Head of caudate nucleus (tissue), 42 donors: Measurements from ENCODE around the gene FLT1.
A peak's percentile ranks its signal among the peaks of the same experiment; 100 is the strongest.

Experiments
- DNase-seq, 42 donors: peaks; one replicate each; pipeline versions ENCODE4 v3.0.0 to v3.0.0-alpha.2; 2020 to 2021; ENCODE audit warnings: mixed read lengths in 7 of 42
- intact Hi-C: fragments of 100-400 bp; cut with DNase I; formaldehyde crosslinking; loops from one replicate; pipeline ENCODE4 v1.15.0; 2022

FLT1 gene

GRCh38 chr13:28338742-28339141 is 156.2 kb downstream of the FLT1 start:
- DNase-seq: no peak
- intact Hi-C loops: no loop called here

DNA sequence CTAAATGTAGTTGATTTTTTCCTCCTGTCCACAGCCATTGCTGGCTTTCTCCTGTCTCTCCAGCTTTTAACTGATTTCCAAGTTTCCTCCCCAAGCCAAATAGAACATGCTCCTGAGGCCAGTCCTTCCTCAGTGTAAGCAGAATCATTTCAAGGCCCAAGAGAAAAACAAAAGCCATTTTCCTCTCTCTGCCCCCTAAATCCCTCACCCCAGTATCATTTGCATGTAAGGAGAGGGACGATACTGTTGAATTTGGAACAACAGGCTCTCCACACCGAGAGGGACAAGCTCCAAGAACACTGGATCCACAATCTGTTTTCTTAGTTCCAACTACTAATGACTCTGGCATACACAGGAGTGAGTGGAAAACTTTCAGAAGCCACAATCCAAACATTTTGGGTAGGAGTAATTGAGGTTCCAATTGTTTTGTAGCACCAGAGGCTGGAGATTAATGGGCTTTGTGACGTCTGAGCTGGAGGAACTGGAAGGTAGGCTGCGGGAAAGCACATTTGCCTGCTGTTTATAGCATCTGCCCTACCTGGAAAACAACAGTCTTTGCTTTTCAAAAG is 156.8 kb downstream of the FLT1 start:
- no peak for DNase-seq
- intact Hi-C loops: no loop called here

GRCh38 chr13:28337166-28338005 is 157.5 kb downstream of the FLT1 start:
- intact Hi-C loops: no loop called here
- no peak for DNase-seq

GRCh38 chr13:28336193-28336657 is 158.7 kb downstream of the FLT1 start:
- no peak for DNase-seq
- intact Hi-C loops: no loop called here

- DNase-seq: no peak
- intact Hi-C loops: no loop called here
Observed at GRCh38 chr13:28333204-28333881, 161.6 kb downstream of the FLT1 start.

DNA sequence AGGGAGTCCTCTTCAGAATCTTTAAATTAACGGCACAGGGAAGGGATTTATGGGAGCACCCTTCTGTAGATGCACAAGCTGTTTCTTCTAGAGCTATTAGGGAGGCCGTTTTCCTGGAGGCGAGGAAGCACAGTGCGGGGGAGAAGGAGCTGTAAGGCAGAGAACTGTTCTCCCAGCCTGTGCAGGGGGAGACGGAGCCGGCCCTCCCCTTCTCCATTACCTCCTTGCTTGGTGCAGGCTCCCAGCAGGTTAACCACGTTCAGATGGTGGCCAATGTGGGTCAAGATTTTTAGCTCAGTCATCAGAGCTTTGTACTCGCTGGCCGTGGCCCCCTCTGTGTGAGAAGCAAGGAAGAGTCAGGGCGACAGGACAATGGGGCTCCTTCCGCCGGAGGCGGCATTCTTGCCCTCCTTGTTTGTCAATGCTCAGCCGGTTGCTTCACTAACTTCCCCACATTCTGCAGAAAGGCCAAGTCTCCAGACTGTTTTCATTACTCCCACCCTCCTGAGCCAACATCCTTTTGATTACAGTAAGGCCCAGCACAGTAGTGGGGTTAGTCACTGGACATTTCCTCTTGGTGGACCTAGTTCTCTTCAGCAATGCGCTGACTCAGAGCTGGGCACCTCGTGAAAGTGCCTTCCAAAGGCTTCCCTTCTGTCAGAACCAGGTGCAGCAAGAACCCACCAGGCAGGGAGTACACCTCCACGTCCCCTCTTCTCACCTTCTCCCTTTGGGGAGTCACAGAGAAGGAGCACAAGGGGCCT is 165.4 kb downstream of the FLT1 start:
- DNase-seq: peak in 4 of 42 donors; percentile 17 to 24 (median 20)
- intact Hi-C loops: loop anchor here (10.0 kb wide), 1 partner anchor 305 kb away; no protein-coding TSS in a partner anchor

GRCh38 chr13:28328271-28328607 is 166.7 kb downstream of the FLT1 start:
- DNase-seq: no peak
- intact Hi-C loops: loop anchor here (10.0 kb wide), 1 partner anchor 307 kb away; no protein-coding TSS in a partner anchor

GRCh38 chr13:28327373-28328270 is 167.3 kb downstream of the FLT1 start:
- DNase-seq: no peak
- intact Hi-C loops: loop anchor here (10.0 kb wide), 1 partner anchor 307 kb away; no protein-coding TSS in a partner anchor

DNA sequence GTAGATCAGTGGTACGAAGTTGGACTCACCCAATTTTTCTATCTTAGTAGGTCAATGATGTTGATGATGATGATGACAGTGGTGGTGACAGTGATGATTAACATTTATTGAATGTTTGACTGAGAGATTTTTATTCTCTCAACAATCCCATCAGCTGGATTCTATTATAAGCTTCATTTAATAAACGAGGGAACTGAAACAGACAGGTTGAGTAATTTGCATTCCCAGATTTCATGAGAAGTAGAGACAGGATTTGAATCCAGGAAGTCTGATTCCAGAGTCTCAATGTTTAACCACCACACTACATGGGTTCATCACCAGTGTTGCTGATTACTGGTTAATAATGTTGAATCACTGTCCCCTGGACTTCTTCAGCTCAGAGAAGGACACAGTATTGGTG is 168.9 kb downstream of the FLT1 start:
- intact Hi-C loops: loop anchor here (10.0 kb wide), 1 partner anchor 309 kb away; no protein-coding TSS in a partner anchor

GRCh38 chr13:28325022-28325421 is 169.9 kb downstream of the FLT1 start:
- DNase-seq: no peak
- intact Hi-C loops: loop anchor here (10.0 kb wide), 1 partner anchor 310 kb away; no protein-coding TSS in a partner anchor

More for the DNA sequence above, 168.9 kb downstream of the FLT1 start:
- no peak for DNase-seq

DNA sequence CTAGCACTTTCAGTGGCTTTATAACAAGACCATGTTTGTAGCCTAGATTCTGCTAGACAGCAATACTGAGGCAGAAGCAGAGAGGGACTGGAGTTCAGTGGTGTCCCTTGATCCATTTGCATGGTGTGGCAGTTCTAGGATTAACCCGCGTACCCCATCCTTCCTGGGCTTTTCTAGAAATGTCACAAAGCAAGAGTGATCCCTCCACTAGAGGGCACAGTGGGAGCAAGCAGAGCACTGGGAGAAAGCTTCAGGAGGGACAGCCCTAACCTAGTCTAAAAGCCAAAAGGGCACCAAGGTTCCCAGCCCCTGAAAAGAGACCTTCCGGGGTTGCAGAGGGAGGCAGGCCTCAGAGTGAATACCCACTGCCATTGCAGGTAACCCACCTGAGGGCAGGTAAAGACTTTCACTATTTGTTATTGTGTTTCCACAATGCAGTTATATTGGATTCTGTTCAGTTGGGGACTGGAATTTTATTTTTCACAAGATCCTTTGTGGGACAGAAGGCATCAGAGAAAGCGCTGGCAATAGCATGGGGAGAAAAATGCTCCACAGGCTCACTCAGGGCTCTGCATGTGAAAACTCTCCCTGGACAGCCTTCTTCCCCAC is 170.6 kb downstream of the FLT1 start:
- peak in 41 of 42 donors; percentile 7 to 81 (median 58) for DNase-seq

DNA sequence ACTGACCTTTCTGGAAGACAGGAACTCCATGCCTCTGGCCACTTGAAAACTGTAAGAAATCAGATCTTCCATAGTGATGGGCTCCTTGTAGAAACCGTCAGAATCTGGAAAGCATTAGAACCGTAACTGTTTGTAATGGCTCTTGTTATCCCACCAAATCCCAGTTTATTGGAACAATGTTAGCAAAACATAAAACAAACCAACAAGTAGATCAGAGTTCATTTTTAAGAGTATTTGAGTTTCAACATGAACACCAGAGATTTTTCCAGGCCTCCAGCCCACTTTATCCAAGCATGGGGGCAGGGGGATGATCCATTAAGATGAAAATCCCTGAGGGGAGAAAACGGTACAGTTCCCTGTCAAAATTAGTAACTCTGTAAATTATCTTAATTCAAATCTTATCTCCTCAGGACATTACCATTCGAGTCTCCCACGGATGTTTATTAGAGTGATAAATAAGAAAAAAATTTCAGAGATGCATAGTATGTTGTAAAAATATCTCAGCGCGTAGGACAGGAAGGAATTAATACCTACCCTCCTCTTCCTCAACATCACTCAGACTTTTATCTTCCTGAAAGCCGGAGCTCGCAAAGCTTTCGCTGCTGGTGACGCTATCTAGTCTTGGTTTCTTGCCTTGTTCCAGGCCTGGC is 172.5 kb downstream of the FLT1 start:
- intact Hi-C loops: loop anchor here (10.0 kb wide), 1 partner anchor 312 kb away; no protein-coding TSS in a partner anchor

More for the DNA sequence above, 170.6 kb downstream of the FLT1 start:
- intact Hi-C loops: loop anchor here (10.0 kb wide), 1 partner anchor 311 kb away; no protein-coding TSS in a partner anchor

DNA sequence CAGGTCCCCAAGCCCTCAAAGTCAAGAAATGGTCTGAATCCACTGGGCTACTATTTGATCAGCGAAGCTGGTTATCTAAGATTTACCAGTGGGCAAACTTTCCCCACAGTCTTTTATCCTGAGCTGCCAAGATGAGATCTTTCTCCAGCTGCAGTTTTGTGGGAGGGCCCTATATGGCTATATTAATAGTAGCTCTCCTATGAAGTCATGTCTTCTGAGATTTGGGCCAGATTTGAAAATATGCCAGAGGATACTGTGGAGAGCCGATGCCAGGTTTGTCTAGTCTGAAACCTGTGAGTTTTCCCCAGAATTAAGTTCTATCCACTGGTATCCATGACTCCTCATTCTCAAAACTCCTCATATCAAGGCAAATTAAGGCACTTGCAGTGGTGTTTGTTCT is 173.2 kb downstream of the FLT1 start:
- no peak for DNase-seq
- intact Hi-C loops: loop anchor here (10.0 kb wide), 1 partner anchor 313 kb away; no protein-coding TSS in a partner anchor

More for the DNA sequence above, 172.5 kb downstream of the FLT1 start:
- no peak for DNase-seq

GRCh38 chr13:28320884-28321574 is 173.9 kb downstream of the FLT1 start:
- intact Hi-C loops: loop anchor here (10.0 kb wide), 1 partner anchor 314 kb away; no protein-coding TSS in a partner anchor
- no peak for DNase-seq

- DNase-seq: no peak
- intact Hi-C loops: loop anchor here (10.0 kb wide), 1 partner anchor 315 kb away; no protein-coding TSS in a partner anchor
Observed at GRCh38 chr13:28320209-28320608, 174.7 kb downstream of the FLT1 start.

DNA sequence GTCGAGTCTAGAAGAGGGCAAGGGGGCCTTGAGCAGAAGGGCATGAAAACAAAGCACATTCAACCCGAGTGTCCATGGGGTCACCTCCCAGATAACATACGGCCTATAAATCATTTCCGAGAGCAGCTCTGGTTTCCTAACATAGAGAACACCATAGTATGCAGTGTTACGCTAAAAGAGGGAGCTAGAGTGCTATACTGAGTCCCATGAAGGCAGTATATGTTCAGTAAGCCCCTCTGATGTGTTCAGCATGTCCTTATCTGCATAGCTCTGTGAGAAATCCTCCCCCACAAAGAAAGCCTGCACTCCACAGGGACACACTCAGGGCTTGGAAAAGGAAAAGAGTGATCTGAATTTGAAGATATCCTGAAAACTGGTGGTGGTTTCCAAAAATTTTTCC is 175.4 kb downstream of the FLT1 start:
- no peak for DNase-seq
- intact Hi-C loops: no loop called here
